Measurements from ENCODE around the gene MYOF.
"Not testable (repeated sequence)": the region's sequence is repeated elsewhere in the genome, so short reads cannot be mapped to it uniquely, and the experiment has no call there.

Gene MYOF

GRCh38 chr10:93456480-93456879, 25.7 kb downstream of the MYOF start:
- DNase-seq, result no peak

GRCh38 chr10:93454736-93455135, 27.4 kb downstream of the MYOF start:
- no peak for DNase-seq

- DNase-seq, result no peak
Observed at GRCh38 chr10:93454146-93454545, 28.0 kb downstream of the MYOF start.

- no peak for DNase-seq
Observed at GRCh38 chr10:93452143-93452542, 30.0 kb downstream of the MYOF start.

GRCh38 chr10:93451244-93451947, 30.7 kb downstream of the MYOF start:
- DNase-seq, result no peak

- no peak for DNase-seq
Observed at GRCh38 chr10:93447970-93448369, 34.2 kb downstream of the MYOF start.

- DNase-seq, result no peak
Observed at GRCh38 chr10:93447019-93447418, 35.1 kb downstream of the MYOF start.

- no peak for DNase-seq
Observed at GRCh38 chr10:93445978-93446720, 36.0 kb downstream of the MYOF start.

GRCh38 chr10:93445097-93445960, 36.8 kb downstream of the MYOF start:
- DNase-seq, result no peak

- no peak for DNase-seq
Observed at GRCh38 chr10:93443481-93443880, 38.7 kb downstream of the MYOF start.

- DNase-seq, result not testable (repeated sequence)
Observed at GRCh38 chr10:93442721-93443120, 39.4 kb downstream of the MYOF start.

GRCh38 chr10:93440591-93441091, 41.5 kb downstream of the MYOF start:
- no peak for DNase-seq

- DNase-seq, result no peak
Observed at GRCh38 chr10:93438613-93439253, 43.4 kb downstream of the MYOF start.

GRCh38 chr10:93437946-93438612, 44.1 kb downstream of the MYOF start:
- no peak for DNase-seq

GRCh38 chr10:93437086-93437945, 44.8 kb downstream of the MYOF start:
- no peak for DNase-seq

GRCh38 chr10:93436591-93437085, 45.5 kb downstream of the MYOF start:
- DNase-seq, result no peak

GRCh38 chr10:93435621-93436397, 46.3 kb downstream of the MYOF start:
- DNase-seq, result no peak

- DNase-seq, result no peak
Observed at GRCh38 chr10:93434991-93435491, 47.1 kb downstream of the MYOF start.

GRCh38 chr10:93431361-93431760, 50.8 kb downstream of the MYOF start:
- DNase-seq, result no peak

- no peak for DNase-seq
Observed at GRCh38 chr10:93425861-93426260, 56.3 kb downstream of the MYOF start.
